OCI-M1 (cell line): ENCODE data around the gene KRT71.

ENCODE experiments used
- DNase-seq: peaks from one replicate; lab custom pipeline; 2025; lab: John Stamatoyannopoulos, UW

The KRT71 gene

DNA sequence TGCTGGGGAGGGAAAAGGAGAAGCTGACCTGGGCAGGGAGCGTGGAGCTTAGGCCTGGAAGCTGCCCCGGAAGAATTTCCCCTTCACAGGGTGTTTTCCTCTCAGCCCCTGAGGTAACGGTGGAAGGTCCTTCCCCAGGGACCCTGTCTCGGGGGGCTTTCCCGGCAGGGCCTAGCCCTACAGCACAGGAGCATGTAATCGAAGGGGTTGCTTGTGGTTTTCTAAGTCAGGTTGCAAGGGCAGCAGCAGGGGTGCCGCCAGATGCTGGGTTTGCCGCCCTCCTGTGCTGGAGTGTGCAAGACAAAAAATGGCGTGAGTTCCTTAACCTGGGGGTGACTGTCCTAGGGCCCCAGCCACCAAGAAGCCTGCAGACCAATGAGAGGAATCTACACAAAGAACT lies 22.3 kb upstream of the KRT71 start:
- no peak for DNase-seq

DNA sequence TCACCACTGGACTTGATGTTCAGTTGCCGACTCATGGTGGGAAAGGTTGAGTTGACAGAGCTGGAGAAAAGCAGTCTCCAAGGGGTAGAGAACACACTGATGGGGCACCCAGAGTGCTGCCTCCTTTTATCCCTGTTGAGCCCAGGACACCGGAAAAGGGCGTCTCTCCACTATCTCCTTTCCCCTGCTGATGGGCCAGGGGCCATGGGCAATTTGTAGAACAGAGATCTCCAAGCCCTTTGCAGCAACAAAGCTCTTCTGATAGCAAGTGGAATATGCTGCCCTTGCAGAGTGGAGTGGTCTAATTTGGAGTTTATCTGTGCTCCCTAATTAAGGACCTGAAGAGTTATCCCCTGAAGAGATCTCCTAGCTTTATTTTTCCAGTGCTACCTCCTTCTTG lies 20.8 kb upstream of the KRT71 start, which contains the start of gene KRT74:
Gene KRT74, minus strand, starts transcription at position 101 of the 400 bp plus-strand sequence. Its CDS starts 66 bp downstream, at position 35.
- DNase-seq, result no peak

DNA sequence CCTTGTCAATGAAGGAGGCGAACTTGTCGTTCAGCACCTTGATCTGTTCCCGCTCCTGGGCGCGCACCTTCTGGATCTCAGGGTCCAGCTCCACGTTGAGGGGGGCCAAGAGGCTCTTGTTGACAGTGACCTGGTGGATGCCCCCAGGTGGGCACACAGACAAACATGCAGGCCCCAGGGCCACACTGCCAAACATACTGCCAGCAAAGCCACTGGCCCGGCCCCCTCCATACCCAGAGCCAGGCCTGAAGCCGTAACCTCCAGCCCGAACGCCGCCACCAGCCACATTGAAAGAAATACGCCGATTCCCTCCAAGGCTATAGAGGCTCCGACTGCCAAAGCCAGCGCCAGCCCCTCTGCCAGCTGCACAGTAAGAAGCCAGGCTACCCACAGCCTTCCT lies 20.4 kb upstream of the KRT71 start:
- no peak for DNase-seq

DNA sequence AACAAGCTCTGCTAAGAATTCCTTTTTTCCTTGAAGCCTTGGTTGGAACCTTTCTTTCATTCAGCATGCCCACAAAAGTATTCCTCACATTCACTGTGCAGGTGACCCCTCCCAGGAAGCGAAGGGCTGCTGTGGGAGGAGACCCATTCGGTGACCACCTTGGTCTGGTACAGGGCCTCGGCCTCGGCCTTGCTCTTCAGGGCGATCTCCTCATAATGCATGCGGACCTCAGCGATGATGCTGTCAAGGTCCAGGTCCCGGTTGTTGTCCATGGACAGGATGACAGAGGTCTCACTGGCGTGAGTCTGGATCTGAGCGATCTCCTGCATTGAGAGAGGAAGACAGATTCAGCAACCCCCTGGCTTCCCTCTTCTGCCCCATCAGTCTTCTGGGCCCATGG lies 17.6 kb upstream of the KRT71 start:
- no peak for DNase-seq

DNA sequence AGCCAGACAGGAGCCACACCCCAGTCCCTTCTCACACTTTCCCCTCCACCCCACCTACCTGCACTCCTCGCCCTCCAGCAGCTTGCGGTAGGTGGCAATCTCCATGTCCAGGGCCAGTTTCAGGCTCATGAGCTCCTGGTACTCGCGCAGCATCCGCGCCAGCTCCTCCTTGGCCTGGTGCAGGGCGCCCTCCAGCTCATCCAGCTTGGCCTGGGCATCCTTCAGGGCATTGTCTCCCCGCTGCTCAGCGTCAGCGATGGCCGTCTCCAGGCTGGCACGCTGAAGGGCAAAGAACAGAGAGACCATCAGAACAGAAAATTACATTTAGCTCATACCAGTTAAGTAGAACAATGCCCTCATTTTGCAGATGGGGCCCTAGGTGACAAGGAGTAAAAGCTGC lies 15.2 kb upstream of the KRT71 start:
- DNase-seq, result no peak

DNA sequence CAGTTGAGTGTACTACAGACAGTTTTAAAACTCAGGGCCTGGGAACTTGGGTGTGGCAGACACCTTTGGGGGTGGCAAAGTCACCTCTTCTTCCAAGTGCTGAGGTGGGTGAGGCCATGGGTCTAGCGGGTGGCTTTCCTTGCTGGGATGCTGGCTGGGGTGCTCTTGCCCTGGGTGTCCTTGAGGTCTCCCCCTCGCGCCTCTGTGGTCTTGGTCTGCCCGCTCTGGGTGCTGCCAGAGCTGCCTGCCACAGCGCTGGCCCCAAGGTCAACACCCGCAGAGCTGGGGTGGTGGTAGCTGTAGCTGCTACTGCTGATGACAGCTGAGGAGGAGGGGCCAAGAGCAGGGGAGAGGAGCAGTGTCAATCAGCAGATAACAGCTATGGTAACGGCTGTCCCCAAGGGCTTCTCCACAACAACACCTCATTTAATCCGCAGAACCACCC lies 13.9 kb upstream of the KRT71 start:
- DNase-seq, result no peak

DNA sequence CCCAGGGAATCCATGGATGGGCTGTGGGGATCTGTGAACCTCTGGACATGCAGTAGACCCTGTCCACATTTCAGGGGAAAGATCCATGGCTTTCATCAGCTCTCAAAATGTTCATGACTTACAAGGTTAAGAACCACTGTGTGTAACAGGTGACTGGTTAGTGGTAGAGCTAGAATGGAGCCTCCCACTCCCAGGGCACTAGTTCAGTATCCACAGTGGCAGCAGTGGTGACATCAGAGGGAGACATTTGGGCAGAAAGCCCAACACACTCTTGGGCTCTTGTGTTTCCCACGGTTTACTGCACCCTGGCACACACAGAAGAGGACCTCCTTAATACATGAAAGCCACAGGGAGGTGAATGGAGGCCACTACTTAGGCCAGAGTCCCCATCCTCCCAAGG lies 11.6 kb upstream of the KRT71 start:
- DNase-seq, result no peak

DNA sequence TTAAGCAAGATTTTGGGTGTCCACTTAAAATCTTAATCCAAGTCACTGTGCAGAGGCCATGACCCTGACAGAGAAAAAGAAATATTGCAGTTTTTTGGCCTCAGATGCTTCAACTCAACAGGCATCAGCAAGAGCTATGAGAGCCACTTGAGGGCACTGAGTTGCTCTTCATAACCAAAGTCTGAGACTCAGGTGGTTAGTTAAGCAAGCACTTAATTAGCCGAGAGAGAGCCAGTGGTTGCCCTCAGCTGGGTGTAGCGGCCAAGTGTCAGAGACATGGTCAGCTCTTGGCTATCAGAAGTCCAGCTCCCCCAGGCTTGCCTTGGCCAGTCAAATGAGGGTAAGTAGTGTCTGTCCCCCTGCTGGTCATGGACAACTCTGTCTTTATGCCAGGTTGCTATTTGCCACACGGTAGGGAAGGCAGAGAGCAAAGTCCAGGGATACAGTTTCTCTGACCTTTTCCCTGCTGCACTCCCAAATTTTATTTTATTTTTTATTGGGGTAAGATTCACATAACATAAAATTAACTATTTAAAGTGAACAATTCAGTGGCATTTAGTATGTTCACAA lies 9.0 kb upstream of the KRT71 start:
- DNase-seq, result no peak

DNA sequence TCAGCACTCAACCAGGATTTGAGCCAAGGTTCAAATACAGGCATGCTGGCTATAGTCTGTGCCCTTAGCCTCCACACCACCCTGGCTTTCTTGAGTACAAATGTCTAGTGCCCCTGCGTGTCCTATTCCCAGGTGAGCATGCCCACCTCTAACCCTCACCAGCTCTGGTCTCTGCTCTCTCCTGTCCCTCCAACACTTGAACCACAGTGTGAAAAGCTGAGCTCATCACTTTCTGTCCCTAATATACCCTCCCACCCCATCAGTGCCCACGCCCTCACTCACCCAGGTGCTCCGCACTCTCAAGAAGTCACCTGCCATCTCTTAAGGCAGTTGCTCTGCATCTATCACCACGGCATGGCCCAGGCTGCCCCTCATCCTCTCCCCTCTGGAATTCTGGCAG lies 7.0 kb upstream of the KRT71 start:
- no peak for DNase-seq

DNA sequence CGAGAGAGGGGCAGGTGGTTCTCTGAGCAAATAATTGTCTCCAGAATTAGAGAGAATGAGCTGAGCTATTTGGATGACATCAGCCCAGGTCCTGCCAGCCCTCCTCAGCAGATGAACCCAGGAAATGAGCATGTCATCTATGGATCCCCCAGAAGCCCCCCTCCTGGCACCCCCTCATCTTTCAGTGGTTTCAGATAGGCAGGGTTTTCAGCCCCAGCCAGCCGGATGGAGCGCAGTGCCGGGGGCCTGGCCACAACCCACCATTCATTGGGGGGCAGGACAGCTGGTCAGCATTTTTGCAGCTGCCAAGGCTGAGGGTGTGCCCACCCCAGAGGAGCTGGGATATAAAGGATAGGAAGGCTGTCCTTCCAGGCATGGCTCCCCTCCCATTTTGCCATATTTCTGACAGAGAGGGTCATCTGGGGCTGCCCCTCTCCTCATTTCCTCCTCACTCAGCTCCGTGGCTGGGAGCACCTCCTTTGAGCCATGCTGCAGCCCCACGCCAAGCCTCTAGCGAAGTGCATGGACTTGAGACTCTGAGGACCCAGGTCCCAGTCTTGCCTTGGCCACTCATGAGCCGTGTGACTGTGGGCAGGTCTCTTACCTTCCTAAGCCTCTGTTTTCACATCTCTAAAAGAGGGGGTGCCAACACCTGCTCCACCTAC lies 6.0 kb upstream of the KRT71 start:
- DNase-seq, result no peak

DNA sequence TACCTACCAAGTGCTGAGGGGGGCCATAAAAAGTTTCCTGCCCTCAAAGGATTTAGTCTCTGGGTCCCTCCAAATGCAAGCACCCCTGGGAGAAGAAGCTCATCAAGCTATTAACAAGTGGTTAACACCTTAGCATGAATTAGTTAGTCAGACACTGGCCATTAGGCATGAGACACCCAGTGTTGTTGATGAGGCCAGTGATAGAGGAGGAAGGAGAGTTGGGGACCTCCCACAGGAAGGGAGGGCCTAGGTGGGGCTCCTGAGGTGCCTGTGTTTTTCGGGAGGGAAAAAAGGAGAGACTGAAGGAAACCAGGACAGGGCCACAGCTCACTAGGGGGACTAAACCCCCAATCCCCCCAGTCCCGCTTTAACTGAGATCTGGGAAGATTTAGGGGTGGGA lies 4.5 kb upstream of the KRT71 start:
- DNase-seq, result no peak

DNA sequence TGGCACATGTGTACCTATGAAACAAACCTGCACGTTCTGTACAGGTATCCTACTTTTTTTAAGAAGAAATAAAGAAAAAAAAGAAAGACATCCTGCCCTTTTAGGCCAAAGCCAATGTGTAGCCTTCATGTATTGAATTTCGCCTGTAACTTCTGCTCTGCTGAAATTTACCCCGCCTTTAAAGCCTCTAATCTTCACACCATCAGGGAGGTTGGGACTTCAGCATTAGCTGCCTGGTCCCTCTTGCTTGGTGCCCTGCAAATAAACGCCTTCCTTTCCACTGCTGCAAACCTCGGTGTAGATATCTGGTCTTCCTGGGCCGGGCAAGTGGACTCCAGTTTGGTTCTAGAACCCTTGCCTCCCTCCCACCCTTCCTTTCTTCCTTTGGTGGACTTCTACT lies 2.6 kb upstream of the KRT71 start:
- no peak for DNase-seq

DNA sequence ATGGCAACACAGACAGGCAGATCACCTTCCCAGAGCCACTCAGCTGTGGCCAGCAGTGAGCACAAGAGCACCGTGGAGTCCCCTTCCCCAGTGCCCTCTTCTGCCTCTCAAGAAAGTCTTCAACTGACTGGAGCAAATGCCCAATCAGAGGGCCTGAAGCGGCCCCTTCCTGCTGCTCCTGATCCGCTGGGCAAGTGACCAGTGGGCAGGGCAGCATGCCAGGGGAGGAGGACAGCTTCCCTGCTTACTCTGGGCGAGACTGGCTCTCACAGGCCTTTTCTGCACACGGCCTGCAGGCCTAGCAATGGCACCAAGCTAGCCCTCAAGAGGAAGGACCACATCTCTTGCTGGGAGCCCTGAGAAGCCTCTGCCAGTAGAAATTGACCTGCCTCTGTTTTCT lies 890 bp downstream of the KRT71 start:
- DNase-seq, result no peak

DNA sequence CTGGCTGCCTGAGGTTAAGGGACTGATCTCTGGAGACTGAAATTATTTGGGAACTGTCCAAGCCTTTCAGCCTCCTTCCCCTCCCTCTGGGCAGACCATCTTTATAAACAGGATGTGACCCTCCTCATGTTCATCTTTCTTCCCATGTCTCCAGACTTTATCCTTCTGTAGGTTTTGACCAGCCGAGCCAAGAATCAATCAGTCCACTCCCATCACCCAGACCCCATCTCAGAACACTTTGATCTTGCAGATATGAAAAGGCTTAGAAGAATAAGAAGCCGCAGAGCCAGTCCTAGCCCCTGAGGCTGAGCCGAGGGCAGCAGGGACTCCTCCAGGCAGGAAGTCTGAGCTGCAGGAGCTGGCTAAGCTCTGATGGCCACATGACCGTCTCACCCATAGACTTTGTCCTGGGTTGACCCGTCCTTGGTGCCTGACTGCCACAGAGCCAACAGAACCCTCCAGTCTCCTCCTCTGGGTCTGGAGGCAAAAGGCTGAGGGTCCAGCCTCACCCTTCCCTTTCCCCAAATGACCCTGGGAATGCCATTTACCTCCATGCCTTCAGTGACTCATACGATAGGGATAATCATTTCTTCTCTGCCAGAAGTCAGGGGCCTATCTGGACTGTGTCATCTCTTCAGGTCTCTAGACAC lies 1.6 kb downstream of the KRT71 start:
- DNase-seq, result no peak

DNA sequence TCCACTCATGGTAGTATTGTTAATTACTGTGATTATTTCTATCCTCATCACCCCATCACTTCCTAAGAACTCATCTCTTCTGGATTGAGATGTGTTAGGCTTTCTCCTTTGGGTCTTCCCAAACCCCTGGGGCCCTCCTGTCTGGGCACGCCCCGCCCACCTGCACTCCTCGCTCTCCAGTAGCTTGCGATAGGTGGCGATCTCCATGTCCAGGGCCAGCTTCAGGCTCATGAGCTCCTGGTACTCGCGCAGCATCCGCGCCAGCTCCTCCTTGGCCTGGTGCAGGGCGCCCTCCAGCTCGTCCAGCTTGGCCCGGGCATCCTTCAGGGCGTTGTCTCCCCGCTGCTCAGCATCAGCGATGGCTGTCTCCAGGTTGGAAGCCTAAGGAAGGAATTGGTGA lies 6.8 kb downstream of the KRT71 start:
- DNase-seq, result no peak

DNA sequence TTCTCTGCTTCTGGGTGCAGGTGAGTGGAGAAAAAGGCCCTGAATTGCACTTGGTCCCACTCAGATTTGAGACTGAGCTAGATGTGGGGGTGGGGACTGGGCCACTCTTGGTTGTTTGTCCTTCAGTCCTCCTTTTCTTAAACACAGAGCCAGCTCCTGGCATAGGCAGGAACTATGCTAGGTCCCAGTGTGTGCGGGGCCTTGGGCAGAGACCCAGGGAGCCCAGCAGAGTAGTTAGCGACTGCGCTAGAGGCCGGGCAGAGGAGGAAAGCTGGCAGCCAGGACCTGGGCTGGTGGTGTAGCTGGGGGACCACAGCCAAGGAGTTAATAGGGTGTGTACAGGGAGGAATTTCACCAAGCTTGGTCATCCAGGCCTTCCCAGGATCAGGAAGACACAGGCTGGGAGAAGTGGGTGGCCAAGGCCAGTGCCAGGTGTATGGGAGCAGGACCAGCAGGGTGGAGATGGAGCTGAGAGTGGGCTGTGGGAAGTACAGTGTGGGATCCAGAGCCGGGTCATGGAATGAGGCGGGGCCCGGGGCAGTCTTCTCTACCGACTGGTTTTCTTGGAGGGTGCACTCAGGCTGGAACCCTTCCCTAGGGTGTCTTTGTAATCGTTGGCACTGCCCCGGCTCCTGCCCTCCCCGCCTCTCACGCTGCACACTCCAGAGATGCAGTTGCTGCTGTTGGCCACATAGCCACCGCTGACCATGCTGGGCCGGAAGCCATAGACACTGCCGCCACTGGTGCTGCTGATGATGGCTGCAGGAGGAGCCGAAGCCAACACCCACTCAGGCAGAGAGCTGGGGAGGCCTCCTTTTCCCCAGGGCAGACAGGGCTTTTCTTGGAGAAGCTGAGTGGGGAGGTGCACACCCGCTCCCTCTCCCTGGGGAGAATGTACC lies 8.7 kb downstream of the KRT71 start:
- DNase-seq, result no peak

DNA sequence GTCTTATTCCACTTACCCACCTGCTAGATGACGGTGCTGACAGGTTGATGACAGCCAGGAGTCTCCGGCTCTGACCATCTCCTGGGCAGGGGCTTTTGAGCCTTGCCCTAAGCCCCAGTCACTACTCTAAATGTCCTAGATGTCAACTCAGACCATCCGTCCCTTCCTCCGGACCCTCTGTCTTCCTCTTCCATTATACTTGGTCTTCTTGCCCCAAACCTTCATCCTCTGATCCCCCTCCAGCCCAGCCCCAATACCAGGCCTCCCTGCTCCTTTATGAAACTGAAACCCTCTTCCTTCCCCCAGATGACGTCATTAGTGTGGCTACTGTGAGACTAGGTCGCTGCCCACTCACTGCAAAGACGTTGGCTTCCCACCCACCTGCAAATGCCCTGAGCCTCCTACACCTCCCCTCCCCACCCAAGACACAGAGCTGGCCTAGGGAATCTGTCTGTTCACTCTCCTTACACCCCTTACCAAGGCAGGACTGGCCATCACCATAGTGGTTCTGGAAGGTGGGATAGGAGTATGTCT lies 10.1 kb downstream of the KRT71 start:
- no peak for DNase-seq

DNA sequence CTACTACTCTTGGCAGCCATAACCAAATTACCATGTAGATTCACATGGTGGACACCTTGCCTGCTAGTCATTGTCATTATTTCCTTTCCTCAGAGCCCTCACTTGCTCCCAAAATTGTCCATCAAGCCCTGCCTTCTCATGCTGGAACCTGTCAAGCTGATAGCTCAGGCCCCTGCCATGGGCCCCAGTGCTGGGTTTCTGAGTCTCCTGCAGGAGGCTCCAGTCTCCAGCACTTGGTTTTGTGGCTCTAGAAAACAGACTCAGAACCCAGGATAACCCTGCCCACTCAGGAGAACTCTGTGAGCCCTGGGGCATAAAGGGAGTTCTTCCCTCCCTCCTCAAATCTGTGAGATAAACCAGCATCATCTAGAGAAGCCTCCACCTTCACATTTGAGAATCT lies 10.8 kb downstream of the KRT71 start:
- no peak for DNase-seq

DNA sequence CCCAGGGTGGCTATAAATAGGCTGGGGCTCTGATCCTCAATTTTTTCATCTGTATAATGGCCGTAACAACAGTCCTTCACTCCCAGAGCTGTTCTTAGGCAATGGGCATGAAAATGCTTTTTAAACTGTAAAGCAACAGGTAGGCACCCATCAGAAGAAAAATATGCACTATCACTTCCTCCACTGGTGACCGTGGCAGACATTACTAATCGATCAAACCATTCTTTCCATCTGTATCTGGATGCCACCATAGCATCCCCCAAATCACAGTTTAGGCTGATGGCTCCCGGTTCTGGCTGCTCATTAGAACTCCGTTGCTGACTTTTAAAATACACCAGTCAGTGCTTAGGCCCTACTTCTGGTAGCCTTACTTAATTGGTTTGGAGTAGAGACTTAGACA lies 11.2 kb downstream of the KRT71 start:
- no peak for DNase-seq

DNA sequence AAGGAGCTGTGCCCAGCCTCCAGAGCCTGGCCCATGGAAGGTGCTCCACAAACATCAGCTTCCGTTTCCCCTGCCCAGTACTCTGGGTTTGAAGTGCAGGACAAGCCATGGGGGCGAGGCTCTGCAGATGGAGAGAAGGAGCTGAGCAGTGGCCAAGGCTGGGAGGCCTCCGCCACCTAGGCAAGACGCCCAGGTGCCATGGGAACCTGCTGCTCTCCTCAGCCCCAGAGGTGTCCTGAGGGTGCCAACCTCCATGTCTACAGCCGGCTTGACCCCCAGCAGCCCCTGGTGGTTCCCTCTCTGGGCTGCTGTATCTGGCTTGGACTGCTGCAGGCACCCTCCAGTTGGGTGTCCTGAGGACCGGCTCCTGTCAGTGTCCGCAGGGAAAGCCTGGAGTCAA lies 12.4 kb downstream of the KRT71 start:
- no peak for DNase-seq

DNA sequence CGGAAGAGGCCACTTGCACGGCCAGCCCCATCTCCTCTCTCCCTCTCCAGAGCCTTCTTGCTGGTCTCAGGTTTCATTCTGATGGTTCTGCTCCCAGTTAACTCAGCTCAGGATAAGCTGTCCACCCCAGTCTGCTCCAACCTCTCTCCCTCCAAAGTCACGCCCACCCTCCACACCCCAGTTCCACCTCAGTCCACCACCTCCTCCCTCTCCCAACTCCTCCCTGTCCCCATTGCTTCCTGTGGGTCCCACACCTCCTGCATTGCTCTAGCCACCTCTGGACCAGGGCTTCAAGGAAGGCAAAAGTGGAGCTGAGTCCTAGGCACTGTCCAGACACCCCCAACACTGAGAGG lies 13.1 kb downstream of the KRT71 start:
- DNase-seq, result no peak

DNA sequence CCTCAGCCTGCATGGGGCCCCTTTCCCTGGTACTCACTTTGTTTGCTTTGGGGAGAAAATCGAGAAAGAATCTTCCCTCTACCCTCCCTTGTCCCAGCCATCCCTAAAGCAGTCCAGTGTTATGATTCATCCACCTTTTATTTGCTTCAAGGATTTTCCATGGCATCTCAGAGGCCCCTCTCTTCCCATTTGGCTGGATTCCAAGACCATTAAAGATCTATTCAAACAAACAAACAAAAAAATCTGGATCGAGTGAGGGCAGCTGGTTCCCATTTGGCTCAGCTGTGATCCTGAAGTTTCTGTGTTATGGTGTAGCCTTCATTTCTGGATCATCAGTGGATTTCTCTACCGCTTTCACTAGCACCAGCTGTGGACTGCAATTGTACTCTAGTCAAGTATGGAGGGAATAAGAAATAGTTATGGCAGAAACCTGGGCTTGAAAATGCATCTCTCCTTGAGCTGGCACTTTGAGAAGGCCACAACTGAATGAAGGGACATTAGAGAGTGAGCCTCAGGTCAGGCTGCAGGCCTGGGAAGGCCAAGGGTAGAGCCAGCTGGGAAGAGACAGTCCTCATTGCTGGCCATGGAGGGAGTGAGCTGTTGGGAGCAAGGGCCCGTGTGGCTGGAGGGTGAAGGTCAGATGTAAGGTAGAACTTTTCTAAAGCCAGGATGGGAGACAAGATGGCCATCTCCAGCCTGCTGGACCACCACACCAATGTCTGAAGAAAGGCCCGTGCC lies 13.7 kb downstream of the KRT71 start:
- DNase-seq, result no peak
